Stimulated activated CD4-positive, alpha-beta T cell treated with anti-CD3 and anti-CD28 coated beads, TNF-alpha, amount 100 ng/mL, for 1 hour (primary cell): Measurements from ENCODE around the gene ME3.
A peak's percentile ranks its signal among the peaks of the same experiment; 100 is the strongest.

Experiments
- DNase-seq, 3 donors: peaks; one replicate each; pipeline ENCODE4 v3.0.0-alpha.2; 2020; ENCODE audit warnings: low read depth in 3 of 3, low spot score in 1 of 3

ME3 gene

GRCh38 chr11:86672007-86672621, at the start of gene ME3:
TSS of gene ME3 (minus strand) at chr11:86672616.
- DNase-seq, result peak in 2 of 3 donors; percentile 8 to 33

- DNase-seq, result no peak
Measured at GRCh38 chr11:86722006-86722405, 49.6 kb upstream of the ME3 start.

GRCh38 chr11:86720546-86720945, 48.1 kb upstream of the ME3 start:
- no peak for DNase-seq

GRCh38 chr11:86719781-86720463, 47.5 kb upstream of the ME3 start:
- no peak for DNase-seq

GRCh38 chr11:86718999-86719398, 46.6 kb upstream of the ME3 start:
- no peak for DNase-seq

- no peak for DNase-seq
Measured at GRCh38 chr11:86718521-86718920, 46.1 kb upstream of the ME3 start.

GRCh38 chr11:86717817-86718501, 45.5 kb upstream of the ME3 start:
- no peak for DNase-seq

- no peak for DNase-seq
Measured at GRCh38 chr11:86715611-86716010, 43.2 kb upstream of the ME3 start.

GRCh38 chr11:86713552-86713951, 41.1 kb upstream of the ME3 start:
- DNase-seq, result no peak

GRCh38 chr11:86710936-86711335, 38.5 kb upstream of the ME3 start:
- no peak for DNase-seq

GRCh38 chr11:86708669-86709068, 36.3 kb upstream of the ME3 start:
- no peak for DNase-seq

- DNase-seq, result no peak
Measured at GRCh38 chr11:86706338-86707131, 34.1 kb upstream of the ME3 start.

- no peak for DNase-seq
Measured at GRCh38 chr11:86704710-86705109, 32.3 kb upstream of the ME3 start.

- DNase-seq, result no peak
Measured at GRCh38 chr11:86703987-86704386, 31.6 kb upstream of the ME3 start.

- DNase-seq, result no peak
Measured at GRCh38 chr11:86702220-86702983, 30.0 kb upstream of the ME3 start.

GRCh38 chr11:86699040-86699791, 26.8 kb upstream of the ME3 start:
- no peak for DNase-seq

GRCh38 chr11:86698639-86699038, 26.2 kb upstream of the ME3 start:
- no peak for DNase-seq

- no peak for DNase-seq
Measured at GRCh38 chr11:86696451-86696850, 24.0 kb upstream of the ME3 start.

- DNase-seq, result no peak
Measured at GRCh38 chr11:86696004-86696403, 23.6 kb upstream of the ME3 start.

- DNase-seq, result no peak
Measured at GRCh38 chr11:86695373-86695772, 23.0 kb upstream of the ME3 start.
